SK-N-MC (cell line): ENCODE measurements around the gene DNAJA4.

Source experiments
- DNase-seq: peaks from one replicate; pipeline ENCODE4 v3.0.0-alpha.2; 2011; ENCODE audit warnings: low read depth, low spot score
- H3K27ac ChIP-seq: fragments of 200-600 bp; sonication (generic); 2 replicates; pipeline ENCODE4 v1.5.1; 2016; ENCODE audit warnings: mixed run types
- H3K36me3 ChIP-seq: fragments of 200-600 bp; sonication (generic); 2 replicates; pipeline ENCODE4 v1.6.1; 2017; ENCODE audit warnings: antibody characterized with exemption, low read length, mixed read lengths; ENCODE audit not compliant: insufficient read depth
- H3K4me3 ChIP-seq: fragments of 200-600 bp; sonication (generic); 2 replicates; pipeline ENCODE4 v1.5.1; 2016
- H3K9ac ChIP-seq: fragments of 200-600 bp; sonication (generic); 2 replicates; pipeline ENCODE4 v1.8.0; 2017; ENCODE audit warnings: mixed run types, mixed read lengths; ENCODE audit not compliant: insufficient read length
- H3K9me3 ChIP-seq: fragments of 200-600 bp; sonication (generic); 2 replicates; pipeline ENCODE4 v1.6.1; 2017; ENCODE audit warnings: low read depth, mild to moderate bottlenecking, antibody characterized with exemption, low read length, moderate library complexity, mixed read lengths
- EZH2 ChIP-seq: fragments of 200-600 bp; sonication (generic); IDR thresholded peaks from one replicate; pipeline ENCODE4 v1.6.1; 2017; ENCODE audit warnings: antibody characterized with exemption
- FOXP2 ChIP-seq: optimal IDR thresholded peaks from 2 replicates; pipeline ENCODE3; 2011; ENCODE audit warnings: mild to moderate bottlenecking, moderate library complexity; ENCODE audit not compliant: insufficient read depth; ENCODE audit errors: extremely low read length, control extremely low read depth
- POLR2AphosphoS5 ChIP-seq: IDR thresholded peaks from 2 replicates; pipeline ENCODE4 v1.6.1; 2012; ENCODE audit warnings: mild to moderate bottlenecking, low read depth, low read length, borderline replicate concordance

The DNAJA4 gene

GRCh38 chr15:78280319-78281072 lies 16.1 kb downstream of the DNAJA4 start:
- H3K27ac ChIP-seq, result no peak overlapping the region
- peaks cover 17% of the 10 kb centered on the region; the same call in 1 of the 2 replicates for H3K36me3 ChIP-seq
- no peak overlapping the region for H3K9ac ChIP-seq
- no peak overlapping the region for H3K4me3 ChIP-seq
- H3K9me3 ChIP-seq, result no peaks in the 10 kb centered on the region
- DNase-seq, result no peak
- TF ChIP-seq FOXP2, result no peak
- no peak for TF ChIP-seq POLR2AphosphoS5
- no peak for TF ChIP-seq EZH2

- Histone ChIP-seq H3K9me3 (no peaks in the 10 kb centered on the region), H3K9ac (no peak overlapping the region), H3K4me3 (no peak overlapping the region), H3K36me3 (peaks cover 21% of the 10 kb centered on the region; the same call in 1 of the 2 replicates), H3K27ac (no peak overlapping the region)
- TF ChIP-seq FOXP2 (no peak), POLR2AphosphoS5 (no peak), EZH2 (no peak)
- DNase-seq, result no peak
These were observed 18.0 kb downstream of the DNAJA4 start for GRCh38 chr15:78282324-78282723.

- H3K9me3 ChIP-seq, result no peaks in the 10 kb centered on the region
- H3K4me3 ChIP-seq, result no peak overlapping the region
- no peak for DNase-seq
- H3K9ac ChIP-seq, result no peak overlapping the region
- H3K36me3 ChIP-seq, result peaks cover 41% of the 10 kb centered on the region
- no peak for TF ChIP-seq FOXP2
- no peak for TF ChIP-seq EZH2
- no peak for TF ChIP-seq POLR2AphosphoS5
- H3K27ac ChIP-seq, result no peak overlapping the region
These were observed 20.4 kb downstream of the DNAJA4 start for GRCh38 chr15:78284758-78285157.

- peaks cover 40% of the 10 kb centered on the region for H3K36me3 ChIP-seq
- no peak overlapping the region for H3K9ac ChIP-seq
- H3K4me3 ChIP-seq, result no peak overlapping the region
- H3K27ac ChIP-seq, result no peak overlapping the region
- DNase-seq, result no peak
- no peak for TF ChIP-seq POLR2AphosphoS5
- no peak for TF ChIP-seq EZH2
- no peak for TF ChIP-seq FOXP2
- H3K9me3 ChIP-seq, result no peaks in the 10 kb centered on the region
These were observed 25.9 kb downstream of the DNAJA4 start for GRCh38 chr15:78290222-78290621.

GRCh38 chr15:78291052-78291451 lies 26.7 kb downstream of the DNAJA4 start:
- TF ChIP-seq FOXP2 (no peak), EZH2 (no peak), POLR2AphosphoS5 (no peak)
- no peak for DNase-seq
- no peak overlapping the region for H3K9ac ChIP-seq
- H3K36me3 ChIP-seq, result peaks cover 39% of the 10 kb centered on the region
- no peak overlapping the region for H3K4me3 ChIP-seq
- H3K9me3 ChIP-seq, result no peaks in the 10 kb centered on the region
- H3K27ac ChIP-seq, result no peak overlapping the region

DNA sequence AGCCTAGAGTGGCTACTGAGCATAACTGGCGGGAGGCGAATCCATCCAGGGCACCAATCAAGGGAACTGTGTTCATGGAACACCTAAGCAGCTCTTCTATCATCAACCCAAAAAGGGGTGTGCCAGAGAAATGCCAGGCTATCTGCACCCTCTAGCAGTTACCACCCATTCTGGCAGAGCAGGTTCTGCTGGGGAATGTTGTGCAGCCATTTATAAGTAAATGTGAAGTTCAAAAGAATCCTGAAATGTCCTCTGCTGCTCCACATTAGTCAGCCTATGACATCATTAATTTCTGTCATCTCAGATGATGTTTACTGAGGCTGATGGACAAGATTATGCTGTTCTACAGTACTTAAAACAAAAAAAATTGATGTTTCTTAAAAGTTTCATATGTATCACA lies 27.3 kb downstream of the DNAJA4 start:
- DNase-seq, result no peak
- H3K27ac ChIP-seq, result no peak overlapping the region
- H3K4me3 ChIP-seq, result no peak overlapping the region
- H3K9ac ChIP-seq, result no peak overlapping the region
- peaks cover 39% of the 10 kb centered on the region for H3K36me3 ChIP-seq
- no peaks in the 10 kb centered on the region for H3K9me3 ChIP-seq
- TF ChIP-seq POLR2AphosphoS5, result no peak
- no peak for TF ChIP-seq EZH2
- TF ChIP-seq FOXP2, result no peak

DNA sequence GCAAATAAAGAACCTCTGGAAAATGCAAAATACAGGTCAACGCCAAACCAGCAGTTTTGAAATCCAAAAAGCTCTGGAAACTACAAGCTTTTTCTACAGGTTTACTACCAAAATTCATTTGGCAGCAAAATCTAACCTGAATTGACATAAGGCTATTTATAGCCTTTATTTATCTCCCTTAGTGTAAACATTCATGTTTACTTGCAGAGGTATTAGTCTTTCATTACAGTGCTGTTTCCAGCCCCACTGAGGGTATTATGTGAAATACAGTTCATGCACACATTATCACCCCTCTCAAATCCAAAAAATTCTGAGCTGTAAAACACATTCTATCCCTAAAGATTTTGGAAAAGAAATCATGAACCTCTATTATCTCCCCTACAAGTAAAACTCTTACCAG lies 27.9 kb downstream of the DNAJA4 start:
- H3K9ac ChIP-seq, result no peak overlapping the region
- H3K36me3 ChIP-seq, result peaks cover 36% of the 10 kb centered on the region
- TF ChIP-seq EZH2 (no peak), POLR2AphosphoS5 (no peak), FOXP2 (no peak)
- no peak overlapping the region for H3K27ac ChIP-seq
- DNase-seq, result no peak
- H3K9me3 ChIP-seq, result no peaks in the 10 kb centered on the region
- H3K4me3 ChIP-seq, result no peak overlapping the region

DNA sequence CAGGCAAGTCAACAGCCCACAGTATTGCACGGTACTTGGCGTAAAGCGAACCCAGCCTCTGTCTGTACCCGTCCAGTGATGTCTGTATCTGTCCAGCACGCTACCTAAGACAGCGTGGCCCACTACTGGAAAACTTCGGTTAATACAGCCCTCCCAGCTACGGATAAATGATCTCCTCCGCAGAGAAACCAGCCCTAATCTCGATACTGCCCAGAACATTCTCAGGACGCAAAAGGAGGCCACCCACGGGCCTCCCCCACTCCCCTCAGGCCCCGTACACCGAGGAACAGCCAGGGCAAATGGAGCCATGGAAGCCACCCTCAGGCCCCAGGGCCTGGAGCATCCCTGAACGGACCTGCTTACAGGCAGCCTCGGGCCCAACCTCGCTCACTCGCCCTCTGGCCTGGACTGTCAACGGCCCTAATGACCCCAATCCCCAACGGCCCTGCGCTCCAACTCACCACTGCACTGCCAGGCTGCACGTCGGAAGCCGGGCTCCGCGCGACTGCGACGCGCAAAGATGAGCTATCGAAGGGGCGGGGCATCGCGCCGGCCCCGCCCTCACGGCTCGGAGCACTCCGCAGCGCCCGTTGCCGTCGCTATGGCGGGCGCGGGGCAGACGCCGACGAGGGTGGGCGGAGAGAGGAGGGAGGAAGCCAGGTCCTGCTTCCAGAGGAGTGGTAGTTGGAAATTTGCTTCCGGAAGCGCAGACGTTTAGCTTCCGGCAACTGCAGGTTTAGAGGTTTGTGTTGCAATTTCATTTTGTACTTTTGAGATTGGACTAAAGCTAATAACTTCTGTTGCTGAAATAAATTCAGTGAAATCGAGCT lies 35.0 kb downstream of the DNAJA4 start, which contains the start of gene SKIC8:
SKIC8 (minus strand) TSS at position 509 of the 830 bp plus-strand sequence. CDS start 3,923 bp downstream, outside the sequence.
- H3K9me3 ChIP-seq, result no peaks in the 10 kb centered on the region
- H3K9ac ChIP-seq, result peak within 1 kb of the TSS; percentile 90
- H3K36me3 ChIP-seq, result no peaks in the 10 kb centered on the region
- H3K4me3 ChIP-seq, result peak within 1 kb of the TSS; percentile 89
- H3K27ac ChIP-seq, result peak within 1 kb of the TSS; percentile 90
- TF ChIP-seq EZH2 (no peak), POLR2AphosphoS5 (peak; percentile 91), FOXP2 (peak; percentile 11)
- DNase-seq, result peak; percentile 72

DNA sequence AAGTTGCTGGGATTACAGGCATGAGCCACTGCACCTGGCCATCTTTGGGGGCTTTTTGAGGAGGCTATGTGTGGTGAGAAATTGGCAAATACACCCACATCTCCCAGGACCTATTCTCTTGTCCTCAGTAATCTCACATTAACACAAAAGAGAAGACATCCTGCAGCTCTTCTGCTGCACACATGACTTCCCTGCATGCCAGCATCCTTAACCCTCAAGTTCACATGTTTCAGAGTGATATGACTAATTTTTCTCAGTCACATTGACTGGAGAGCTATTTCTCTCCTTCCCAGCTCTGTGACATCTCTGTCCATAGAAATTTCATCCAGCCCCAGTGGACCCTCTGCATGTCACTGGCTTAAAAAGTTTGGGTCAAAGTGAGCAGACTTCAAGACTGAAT lies 37.0 kb downstream of the DNAJA4 start:
- peak overlapping the region; percentile 38 for H3K27ac ChIP-seq
- TF ChIP-seq FOXP2 (no peak), EZH2 (no peak), POLR2AphosphoS5 (no peak)
- no peak overlapping the region for H3K4me3 ChIP-seq
- DNase-seq, result no peak
- no peak overlapping the region for H3K9ac ChIP-seq
- H3K36me3 ChIP-seq, result no peaks in the 10 kb centered on the region
- no peaks in the 10 kb centered on the region for H3K9me3 ChIP-seq
